HG02763 (cell line): ENCODE data around the gene CDY1.
"Not testable (repeated sequence)": the region's sequence is repeated elsewhere in the genome, so short reads cannot be mapped to it uniquely, and the experiment has no call there.

Experiments used
- ATAC-seq: cut with Tn5 transposase; IDR thresholded peaks from one replicate; pipeline ENCODE4 v1.9.1; 2021; ENCODE audit warnings: mild to moderate bottlenecking, moderate library complexity; ENCODE audit not compliant: unreplicated experiment

CDY1 gene, protein sequence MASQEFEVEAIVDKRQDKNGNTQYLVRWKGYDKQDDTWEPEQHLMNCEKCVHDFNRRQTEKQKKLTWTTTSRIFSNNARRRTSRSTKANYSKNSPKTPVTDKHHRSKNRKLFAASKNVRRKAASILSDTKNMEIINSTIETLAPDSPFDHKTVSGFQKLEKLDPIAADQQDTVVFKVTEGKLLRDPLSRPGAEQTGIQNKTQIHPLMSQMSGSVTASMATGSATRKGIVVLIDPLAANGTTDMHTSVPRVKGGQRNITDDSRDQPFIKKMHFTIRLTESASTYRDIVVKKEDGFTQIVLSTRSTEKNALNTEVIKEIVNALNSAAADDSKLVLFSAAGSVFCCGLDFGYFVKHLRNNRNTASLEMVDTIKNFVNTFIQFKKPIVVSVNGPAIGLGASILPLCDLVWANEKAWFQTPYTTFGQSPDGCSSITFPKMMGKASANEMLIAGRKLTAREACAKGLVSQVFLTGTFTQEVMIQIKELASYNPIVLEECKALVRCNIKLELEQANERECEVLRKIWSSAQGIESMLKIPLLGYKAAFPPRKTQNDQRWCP

DNA sequence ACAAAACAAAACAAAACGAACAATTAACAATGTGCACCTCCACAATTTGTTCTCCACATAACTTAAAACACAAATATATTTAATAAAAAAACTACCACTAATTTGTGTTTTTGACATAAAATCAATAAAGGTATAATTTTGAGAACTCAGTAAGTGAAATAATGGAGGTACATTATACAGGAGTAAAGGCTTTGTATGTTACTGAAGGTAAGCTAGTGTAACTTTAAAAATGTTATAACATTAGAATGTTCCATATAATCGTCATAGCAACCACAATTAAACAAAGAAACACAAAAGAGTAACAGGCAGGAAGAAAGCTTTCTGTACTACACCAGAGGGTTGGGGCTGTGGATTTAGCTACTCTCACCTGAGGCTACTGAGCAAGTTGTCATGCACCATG is at the start of gene CDY1:
Gene CDY1, plus strand, starts transcription at position 301 of the 400 bp plus-strand sequence. CDS start 326 bp downstream, outside the sequence.
- not testable (repeated sequence) for ATAC-seq

DNA sequence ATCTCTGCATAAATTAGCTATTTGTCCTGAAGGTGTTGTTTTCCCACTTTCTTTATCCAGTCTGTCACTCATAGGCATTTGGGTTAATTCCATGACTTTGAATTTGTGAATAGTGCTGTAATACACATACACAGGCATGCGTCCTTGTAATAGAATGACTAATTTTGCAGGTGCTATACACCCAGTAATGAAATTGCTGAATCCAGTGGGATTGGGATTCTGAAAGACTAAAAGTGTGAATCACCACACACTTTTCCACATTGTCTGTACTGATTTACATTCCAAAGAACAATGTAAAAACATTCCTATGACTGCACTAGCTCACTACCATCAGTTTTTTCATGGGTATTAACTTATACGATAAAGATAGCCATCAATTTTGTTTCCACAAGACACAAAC is 28.6 kb upstream of the CDY1 start:
- ATAC-seq: not testable (repeated sequence)

DNA sequence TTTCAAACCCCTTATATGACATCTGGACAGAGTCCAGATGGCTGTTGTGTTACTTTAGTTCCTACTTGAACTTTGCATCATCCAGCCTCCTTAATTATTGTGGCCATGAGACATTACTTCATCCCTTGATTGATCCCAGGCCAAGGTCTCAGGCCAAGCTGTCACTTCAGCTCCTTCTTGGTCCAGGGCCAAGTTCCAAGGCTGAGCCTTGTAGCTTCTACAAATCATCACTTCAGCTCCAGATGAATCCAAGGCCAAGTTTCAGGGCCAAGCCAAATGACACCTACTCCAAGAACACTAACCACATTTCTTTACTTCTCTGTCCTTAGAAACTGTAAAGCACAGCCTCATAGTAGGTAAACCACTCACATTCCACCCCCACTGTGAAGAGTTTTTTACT is 1.7 kb upstream of the CDY1 start:
- not testable (repeated sequence) for ATAC-seq

DNA sequence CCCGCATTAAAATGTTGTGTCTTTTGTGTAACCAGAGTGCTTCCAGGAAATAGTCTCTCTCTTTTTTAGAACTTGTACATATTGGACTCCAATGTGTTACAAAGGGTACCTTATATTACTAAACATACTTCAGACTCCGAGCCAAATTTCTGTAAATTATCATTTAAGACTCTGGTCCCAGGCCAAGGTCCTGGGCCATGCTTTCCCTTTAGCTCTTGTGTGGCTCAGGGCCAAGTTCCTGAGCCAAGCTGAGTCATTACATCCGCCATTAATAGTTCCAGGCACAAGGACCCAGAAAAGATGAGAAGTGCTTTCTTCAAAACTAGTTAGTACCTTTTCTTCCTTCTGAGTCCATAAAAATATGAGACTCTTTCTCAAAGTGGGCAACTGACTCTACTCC is 4.6 kb downstream of the CDY1 start:
- ATAC-seq: not testable (repeated sequence)

DNA sequence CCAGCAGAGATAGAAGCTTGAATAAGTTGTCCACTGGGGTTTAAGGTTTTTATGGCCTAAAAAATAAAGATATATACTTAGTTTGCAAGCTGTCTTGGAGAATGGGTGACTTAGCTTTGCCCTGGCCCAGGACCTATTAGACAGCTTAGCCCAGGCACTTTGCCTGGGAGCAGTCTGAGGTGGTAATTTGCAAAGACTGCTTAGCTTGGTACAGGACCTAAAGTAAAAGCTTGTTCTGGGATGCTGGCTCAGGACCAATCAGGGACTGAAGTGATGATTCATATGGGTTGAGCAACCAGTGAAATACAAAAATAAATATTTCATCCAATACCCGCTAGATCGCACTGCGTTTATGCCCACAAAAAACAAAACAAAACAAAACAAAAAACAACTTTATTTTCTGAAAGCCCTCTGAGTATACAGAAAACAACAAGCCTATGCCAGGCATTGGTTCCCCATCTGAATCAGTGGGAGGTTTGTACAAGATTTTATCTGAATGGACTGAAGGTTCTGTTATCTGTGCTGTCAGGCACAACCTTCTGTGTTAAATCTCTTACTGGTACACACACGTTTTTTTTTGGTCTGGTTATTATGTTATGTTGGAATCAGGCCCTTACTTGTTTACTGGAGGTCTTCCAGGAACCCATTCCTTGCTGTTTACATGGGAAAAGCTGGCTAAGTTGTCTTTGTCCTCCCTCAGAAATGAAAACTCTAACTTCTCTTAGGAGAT is 8.6 kb downstream of the CDY1 start:
- not testable (repeated sequence) for ATAC-seq

DNA sequence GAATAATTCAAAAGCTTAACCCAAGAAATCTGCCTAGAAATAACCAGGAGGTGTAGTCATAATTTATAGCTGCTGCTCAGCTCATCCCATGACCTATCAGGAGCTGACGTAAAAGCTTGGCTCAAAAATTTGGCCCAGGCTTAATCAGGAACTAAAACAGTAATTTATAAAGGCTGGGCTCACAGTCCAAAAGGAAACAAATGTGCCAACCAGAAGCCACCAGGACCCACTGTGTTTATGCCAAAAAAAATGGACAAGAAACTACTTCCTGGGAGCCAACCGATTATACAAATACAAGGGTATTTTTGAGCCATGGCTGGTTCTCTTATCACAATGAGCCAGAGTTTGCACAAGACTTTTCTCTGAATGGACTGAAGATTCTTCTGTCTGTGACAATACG is 17.9 kb downstream of the CDY1 start:
- ATAC-seq: not testable (repeated sequence)

DNA sequence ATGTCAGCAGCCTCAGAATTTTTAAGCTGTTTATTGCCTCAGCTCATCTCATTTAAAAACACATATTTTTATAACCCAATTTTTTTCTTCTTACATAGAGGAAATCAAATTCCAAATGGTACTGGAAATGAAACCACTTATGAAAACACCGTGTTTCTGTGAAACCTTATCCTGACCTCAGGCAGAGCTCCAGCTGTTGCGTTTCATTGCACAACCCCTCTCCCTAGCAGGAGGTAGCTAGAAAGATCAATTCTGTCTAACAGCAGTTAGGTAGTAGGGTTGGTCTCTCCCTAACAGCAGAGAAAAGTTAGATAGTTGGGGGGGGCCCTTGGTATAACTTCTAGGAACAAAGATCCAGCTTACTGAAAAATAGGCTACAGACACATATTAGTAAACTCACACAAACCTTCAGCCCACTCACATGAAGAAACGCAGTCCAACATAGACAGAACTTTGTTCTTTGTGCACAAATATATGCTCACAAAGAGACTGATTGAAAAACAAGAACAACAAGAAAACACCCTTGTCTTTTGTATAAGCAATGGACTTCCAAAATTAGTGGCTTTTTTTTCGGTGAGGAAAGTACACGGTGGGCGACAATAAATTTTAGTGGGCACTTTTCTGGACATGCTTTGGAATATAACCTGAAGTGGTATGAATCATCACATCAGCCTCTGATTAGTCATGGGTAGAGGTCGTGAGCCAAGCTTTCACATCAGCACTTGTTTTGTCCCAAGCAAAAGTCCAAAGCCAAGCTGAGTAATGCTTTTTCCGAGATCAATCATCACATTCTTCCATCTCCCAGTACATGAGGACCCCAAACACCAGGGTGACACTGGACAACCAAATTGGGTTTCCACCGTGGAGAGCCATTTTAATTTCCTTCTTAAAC is 21.4 kb downstream of the CDY1 start:
- not testable (repeated sequence) for ATAC-seq
